ENCODE measurements around the gene METTL14. TPM values are rescaled to one million over a fixed set of nuclear protein-coding genes. Genes with fewer than 3 reads are reported as not detected.
A peak's percentile ranks its signal among the peaks of the same experiment; 100 is the strongest.
"Not testable (repeated sequence)": the region's sequence is repeated elsewhere in the genome, so short reads cannot be mapped to it uniquely, and the experiment has no call there.

METTL14 gene
- 10 to 100 TPM; 30.2 to 38.4 TPM for total RNA-seq
- long read RNA-seq, full-length matches to known transcripts, result 15 of 18 reads
- long read RNA-seq, partial matches to known transcripts, result 0 of 18 reads
- long read RNA-seq, other reads (novel, unspliced or antisense), result 3 of 18 reads

DNA sequence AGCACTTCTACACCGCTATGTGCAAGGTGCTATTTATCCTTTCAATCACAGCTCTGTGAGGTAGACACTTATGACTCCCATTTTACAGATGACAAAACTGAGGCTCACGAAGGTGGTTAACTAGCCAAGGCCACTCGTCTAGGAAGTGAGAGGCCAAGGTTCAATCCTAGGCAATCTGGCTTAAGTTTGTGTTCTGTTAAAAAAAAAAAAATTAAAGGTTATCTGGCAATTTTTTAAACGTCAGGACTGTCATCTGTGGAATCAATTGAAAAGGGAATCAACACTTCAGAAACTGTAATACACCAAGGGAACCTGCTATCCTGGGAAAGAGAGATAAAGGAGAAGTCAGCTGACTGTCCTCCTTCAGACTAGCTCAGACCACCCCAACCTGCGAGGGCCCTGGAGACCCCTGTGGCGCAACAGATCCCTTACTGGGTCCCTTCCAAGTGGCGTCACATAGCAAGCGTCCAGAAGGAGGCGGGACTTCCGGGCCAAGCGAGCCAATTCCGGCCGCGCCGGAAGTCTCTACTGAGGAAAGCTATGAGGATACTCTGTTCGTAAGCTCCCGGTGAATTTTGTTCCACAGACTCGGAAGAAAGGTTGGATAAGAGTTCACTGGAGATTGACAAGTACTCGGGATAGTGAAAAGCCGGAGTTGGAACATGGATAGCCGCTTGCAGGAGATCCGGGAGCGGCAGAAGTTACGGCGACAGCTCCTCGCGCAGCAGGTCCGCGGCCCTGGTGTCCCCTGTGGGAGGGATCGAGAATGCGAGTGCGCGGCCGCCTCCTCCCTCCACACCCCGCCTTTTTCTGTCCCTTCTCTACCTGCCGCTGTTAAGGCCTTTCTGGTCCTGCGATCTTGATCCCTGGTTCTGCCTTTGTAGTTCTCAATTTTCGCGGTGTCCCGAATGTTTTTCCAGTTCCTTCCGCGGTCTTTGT lies at the start of gene METTL14:
TSS of gene METTL14 (plus strand) at position 520 of the 939 bp plus-strand sequence. CDS start at position 663, 143 bp downstream.
- intact Hi-C loops (cut with DNase I), result loop anchor here in 1 of 2 donors (5.0 kb wide), 1 partner anchor 148 kb away; no protein-coding TSS in a partner anchor

DNA sequence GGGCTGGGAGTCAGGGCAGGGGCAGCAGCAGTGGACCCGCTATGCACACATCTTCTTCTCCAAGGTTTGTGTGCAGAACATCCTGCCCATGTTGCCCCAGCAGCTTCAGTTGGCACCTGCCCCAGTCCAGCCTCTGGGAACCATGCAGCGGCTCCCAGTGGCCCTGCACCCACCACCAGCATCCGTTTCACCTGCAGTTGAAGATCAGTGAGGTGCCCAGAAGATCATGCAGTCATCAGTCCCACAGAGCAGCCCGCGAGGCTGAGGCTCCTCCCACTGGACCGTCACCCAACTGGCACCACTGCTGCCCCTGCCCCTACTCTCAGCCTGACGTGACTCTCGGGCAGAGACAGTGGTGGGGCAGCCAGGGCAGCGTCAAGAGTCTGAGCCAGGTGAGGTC lies 49.1 kb upstream of the METTL14 start:
- ATAC-seq; intact Hi-C loops (cut with DNase I); DNase-seq: not testable (repeated sequence)

More for the DNA sequence above, at the start of gene METTL14:
- peak; percentile 98 to 99 for ATAC-seq
- peak; percentile 95 for DNase-seq

DNA sequence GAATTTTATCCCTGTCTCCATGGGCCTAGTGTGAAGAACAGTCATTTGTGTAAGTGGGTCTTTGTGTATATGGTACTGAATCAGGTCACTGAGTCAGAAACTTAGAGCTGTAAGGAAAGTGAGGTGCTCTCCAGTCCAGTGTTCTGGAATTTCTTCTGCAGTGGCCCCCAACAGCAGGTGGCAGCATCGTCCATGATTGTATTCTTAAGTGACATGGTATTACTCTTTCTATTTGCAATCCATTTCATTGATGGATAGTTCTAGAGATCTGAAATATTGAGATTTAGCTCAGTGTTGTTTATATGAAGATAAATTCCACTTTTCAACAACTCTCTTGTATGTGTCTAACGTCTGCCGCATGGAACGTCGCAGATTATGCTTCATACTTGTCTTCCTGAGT lies 20.5 kb upstream of the METTL14 start:
- ATAC-seq; intact Hi-C loops (cut with DNase I); DNase-seq: not testable (repeated sequence)

DNA sequence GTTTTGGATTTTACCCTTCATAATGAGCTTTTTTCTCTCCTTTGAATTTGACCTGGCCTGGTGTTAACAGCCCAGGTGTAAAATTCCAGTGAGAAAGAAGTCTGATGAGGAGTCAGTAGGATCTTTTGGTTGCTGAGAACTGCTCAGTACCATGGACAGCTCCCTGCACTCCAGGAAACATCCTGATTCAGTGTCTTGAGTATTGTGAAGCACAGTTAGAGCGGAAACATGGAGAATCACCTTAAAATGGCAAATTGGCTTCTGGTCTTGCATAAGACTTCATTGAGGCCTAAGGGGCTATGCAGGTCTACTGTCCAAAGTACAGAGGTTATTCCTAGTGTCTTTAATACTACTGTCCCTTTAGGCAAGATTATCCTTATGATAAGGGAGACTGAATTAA lies 16.0 kb upstream of the METTL14 start:
- intact Hi-C loops (cut with DNase I); ATAC-seq: not testable (repeated sequence)
- peak; percentile 57 for DNase-seq

DNA sequence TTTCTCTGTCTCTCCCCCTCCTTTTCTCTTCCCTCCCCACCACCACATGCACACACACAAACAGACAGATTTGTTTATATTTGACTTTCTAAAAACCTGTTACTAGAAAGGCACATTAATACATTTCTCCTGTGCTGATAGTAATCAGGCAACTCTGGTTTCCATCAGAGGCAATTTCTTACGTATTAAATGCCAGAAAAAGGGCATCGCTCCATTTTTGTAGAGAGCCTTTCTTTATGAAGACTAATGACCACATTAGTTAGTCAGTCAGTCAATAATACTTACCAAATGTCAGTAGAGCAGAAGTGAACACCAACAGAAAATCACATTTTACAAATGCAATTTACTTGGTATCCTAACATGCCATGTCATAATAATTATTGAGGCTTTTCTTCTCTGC lies 14.2 kb upstream of the METTL14 start:
- DNase-seq; intact Hi-C loops (cut with DNase I); ATAC-seq: not testable (repeated sequence)

DNA sequence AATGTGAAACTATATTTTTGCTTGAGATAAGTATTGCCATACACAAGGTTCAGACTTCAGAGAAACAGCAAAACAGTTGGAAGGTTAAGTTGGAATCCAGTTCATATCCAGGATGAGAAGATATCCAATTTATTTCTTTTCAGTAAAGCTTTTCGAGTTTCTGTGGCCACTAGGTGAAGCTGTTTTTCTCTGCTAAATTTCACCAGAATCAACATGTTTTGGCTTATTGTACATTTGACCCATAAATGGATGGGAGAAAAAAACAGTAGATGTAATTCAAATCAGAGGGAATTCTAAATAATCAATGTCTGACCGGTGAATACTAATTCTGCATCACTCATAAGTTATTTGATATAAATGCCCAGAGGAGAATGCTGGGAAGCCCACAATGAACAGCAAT lies 9.1 kb upstream of the METTL14 start:
- no peak for ATAC-seq
- DNase-seq, result no peak
- intact Hi-C loops (cut with DNase I), result no loop called here

DNA sequence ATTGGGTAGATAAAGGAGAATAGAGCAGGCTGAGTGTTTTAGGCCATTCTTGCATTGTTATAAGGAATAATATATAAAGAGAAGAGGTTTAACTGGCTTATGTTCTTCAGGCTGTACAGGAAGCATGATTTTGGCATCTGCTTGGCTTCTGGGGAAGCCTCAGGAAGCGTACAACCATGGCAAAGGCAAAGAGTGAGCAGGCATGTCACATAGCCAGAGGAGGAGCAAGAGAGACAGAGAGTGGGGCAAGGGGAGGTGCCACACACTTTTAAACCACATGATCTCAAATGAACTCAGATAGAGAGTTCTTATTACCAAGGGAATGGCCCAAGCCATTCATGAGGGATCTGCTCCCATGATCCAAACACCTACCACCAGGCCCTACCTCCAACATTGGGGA lies 4.4 kb upstream of the METTL14 start:
- no peak for DNase-seq
- no peak for ATAC-seq
- intact Hi-C loops (cut with DNase I), result loop anchor here in 1 of 2 donors (5.0 kb wide), 1 partner anchor 144 kb away; no protein-coding TSS in a partner anchor

DNA sequence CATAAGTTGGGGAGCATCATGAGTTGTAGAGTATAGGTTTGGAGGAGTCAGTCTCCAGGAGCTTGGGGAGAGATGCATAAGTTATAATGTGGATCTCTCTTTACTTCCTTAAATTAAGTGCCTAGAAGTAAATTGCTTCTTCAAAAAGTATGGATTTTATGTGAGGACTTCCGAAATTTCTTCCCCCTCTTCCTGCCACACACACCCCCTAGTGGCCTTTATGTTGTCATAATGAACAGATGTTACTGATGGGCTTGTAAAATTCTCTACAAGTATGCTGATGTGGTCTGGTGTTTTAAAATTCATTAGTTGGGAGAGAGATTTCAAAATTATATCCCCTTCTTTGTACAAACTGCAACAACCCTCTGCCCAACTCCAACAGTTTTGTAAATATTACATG lies 2.3 kb upstream of the METTL14 start:
- DNase-seq (no peak), ATAC-seq (no peak)
- intact Hi-C loops (cut with DNase I), result loop anchor here in 1 of 2 donors (5.0 kb wide), 1 partner anchor 146 kb away; no protein-coding TSS in a partner anchor

DNA sequence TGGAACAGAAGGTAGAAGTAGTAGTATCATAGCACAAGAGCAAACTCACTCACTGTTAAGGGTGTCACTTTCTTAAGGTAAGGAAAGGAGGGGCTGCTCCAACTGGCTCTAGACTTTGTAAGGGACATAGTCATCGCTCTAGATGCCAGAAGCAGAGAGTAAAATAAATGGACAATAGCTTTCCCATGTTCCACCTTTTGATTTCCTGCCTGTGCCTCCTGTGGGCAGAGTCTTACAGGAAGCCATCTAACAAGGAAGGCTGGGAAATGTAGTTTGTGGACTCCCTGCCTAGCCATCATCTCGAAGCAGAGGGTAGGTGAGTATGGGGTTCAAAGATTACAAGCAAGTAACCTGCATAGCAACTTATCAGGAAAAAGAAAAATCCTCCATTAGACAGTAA lies 1.7 kb upstream of the METTL14 start:
- no peak for ATAC-seq
- DNase-seq, result no peak
- intact Hi-C loops (cut with DNase I), result loop anchor here in 1 of 2 donors (5.0 kb wide), 1 partner anchor 146 kb away; no protein-coding TSS in a partner anchor

DNA sequence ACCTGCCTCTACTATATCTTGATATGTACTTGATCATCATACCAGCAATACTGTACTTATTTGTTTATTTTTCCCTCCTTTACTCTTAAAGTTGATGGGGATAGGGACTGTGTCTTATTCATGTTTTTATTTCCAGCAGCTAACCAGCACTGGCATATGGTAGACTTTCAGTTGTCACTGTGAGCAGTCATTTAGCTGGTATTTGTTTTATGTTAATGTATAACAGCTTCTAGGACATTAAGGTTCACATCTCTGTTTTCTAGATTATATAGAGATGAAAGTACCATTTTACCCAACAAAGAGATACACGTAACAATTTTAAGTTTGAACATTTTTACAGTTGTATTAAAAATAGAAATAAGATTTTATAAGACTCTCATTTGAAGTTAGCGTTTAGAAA lies 17.9 kb downstream of the METTL14 start:
- ATAC-seq (no peak), DNase-seq (no peak)
- intact Hi-C loops (cut with DNase I), result no loop called here

DNA sequence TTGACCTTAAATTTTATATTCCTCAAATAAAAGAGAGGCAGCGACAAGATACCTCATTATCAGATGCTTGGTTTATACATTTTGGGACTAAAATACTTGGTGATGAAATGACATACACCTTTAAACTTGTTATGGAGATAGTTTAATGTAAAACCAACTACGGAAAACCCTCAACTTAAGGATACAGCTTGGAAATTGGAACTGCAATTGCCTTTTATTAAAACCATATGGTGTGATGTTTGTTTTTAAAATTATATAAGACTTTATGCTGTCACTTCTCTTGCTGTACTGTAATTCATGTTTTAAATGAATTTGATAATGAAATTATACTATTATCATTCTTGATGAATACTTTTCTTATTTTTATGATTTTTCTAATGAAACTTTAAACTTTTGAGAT lies 25.9 kb downstream of the METTL14 start:
- ATAC-seq (no peak), DNase-seq (no peak)
- intact Hi-C loops (cut with DNase I), result no loop called here

DNA sequence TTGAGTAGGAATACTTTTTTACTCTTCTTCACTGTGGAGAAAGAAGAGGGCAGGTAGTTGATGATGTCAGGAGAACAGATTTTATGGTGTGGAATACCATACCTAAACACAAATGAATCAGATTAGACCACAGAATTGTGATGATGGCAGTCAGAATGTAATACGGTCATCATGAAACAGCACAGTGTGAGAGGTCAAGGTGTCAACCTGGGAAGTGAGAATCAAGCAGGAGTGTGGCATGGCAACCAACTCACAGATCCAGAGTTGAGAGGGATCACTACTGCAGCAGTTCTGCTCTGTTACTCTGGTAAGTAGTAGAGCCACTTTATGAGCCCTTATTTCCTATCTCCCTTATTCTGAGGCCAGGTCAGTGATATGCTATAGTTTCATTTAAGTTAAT lies 27.7 kb downstream of the METTL14 start:
- no peak for ATAC-seq
- intact Hi-C loops (cut with DNase I), result no loop called here
- DNase-seq, result no peak

DNA sequence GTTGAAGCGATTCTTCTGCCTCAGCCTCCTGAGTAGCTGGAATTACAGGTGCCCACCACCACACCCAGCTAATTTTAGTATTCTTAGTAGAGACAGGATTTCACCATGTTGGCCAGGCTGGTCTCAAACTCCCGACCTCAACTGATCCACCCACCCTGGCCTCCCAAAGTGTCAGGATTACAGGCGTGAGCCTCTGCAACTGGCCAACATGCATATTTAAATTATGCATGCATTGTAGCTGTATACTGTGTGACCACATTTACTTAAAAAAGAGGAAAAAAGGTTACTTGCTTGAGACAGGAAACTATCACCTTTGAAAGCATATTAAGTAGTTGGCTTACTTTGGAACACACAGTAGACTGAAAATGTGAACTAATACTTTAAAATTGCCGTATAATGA lies 29.5 kb downstream of the METTL14 start:
- ATAC-seq (no peak), DNase-seq (no peak)
- intact Hi-C loops (cut with DNase I), result no loop called here

DNA sequence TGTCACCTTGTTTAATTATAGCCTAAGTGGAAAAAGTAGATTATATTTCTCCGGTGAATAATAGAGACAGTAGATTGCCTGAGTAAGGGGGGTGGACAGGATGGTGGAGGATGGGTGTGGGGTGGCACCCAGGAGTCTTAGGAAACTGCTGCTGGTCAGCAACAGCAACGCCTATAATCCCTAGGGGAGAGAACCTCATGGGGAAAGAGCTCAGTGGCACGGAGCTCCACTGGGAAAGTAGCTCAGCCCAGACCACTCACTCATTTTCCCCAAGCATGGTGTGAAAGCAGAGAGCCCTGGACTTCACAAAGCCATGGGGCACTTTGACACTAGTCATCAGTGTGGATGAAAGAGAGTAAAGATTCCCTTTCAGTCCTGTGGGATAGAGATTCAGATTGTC lies 31.1 kb downstream of the METTL14 start:
- DNase-seq, result no peak
- no peak for ATAC-seq
- intact Hi-C loops (cut with DNase I), result no loop called here

DNA sequence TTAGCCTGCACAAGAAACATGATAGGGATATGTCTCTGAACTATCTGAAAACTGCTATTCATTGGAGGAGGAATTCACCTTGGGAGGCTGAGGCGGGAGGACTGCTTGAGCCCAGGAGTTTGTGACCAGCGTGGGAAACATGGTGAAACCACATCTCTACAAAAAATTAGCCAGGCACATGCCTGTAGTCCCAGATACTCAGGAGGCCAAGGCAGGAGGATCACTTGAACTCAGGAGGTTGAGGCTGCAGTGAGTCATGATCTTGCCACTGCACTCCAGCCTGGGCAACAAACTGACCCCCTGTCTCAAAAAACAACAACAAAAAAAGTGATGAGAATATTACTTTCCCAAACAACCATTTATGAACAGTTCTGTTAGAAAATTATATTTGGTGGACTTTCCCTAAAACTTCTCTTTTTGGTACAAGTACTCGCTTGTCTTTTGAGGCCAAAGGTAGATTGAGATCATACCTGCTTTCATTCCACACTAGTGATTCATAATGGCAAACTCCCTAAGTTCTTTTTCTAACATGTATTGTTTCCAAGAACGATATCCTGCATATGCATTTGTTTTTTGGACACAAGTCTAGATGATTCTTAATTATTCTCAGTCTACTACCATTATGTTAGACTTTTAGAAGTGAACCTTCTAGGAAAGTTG lies 33.4 kb downstream of the METTL14 start:
- DNase-seq (no peak), ATAC-seq (no peak)
- intact Hi-C loops (cut with DNase I), result no loop called here

DNA sequence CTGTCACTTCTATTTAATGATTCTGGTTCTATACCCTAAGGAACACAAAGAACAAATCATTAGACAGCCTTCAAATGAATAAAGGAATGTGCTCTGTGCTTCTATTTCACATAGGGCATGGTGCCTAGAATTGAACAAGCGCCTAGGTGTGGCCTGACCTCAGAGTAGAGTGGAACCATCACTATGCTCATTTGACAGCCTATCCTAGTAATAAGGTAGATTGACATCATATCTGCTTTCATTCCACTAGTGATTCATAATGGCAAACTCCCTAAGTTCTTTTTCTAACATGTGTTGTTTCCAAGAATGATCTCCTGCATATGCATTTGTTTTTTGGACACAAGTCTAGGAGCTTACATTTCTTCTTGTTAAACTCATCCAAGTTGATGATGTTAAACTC lies 36.6 kb downstream of the METTL14 start:
- peak in 1 of 2 donors; percentile 22 for ATAC-seq
- intact Hi-C loops (cut with DNase I), result no loop called here
- no peak for DNase-seq

DNA sequence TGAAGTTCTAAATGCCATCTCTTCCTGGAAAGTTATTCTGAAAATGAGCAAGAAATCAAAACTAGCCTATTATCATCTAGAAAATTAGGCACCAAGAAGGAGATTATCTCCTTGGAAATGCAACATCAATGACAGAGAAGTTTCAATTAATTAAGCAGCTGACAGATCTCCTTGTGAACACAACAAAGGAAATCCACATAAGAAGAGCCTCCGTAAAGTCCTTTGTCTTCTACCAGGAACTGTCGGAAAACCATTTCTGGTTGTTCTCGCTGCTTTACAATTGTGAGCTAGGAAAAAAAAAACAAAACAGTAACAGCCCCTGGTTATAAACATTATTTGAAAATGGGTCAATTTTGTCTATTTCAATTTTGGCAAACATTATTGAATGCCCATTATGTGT lies 38.2 kb downstream of the METTL14 start:
- intact Hi-C loops (cut with DNase I), result no loop called here
- no peak for ATAC-seq

DNA sequence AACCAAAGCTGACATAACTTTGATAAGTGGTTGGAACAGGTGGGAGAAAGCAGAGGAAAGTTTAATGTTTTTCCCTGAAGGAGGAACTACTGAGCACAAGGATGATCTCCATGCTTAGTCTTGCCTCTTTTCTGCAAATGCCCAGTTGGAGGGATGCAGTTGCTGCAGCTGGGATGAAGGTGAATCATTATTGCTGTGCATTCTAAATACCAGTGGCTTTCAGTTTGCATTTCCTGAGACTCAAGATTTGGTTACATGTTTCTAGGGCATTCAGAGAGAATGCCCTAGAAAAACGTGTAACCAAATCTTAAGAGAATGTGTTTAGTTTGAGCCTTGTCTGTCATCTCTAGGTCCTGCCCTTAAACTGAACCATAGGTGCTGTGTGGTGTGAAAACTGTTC lies 42.2 kb downstream of the METTL14 start:
- ATAC-seq (no peak), DNase-seq (no peak)
- intact Hi-C loops (cut with DNase I), result no loop called here

More for the DNA sequence above, 38.2 kb downstream of the METTL14 start:
- DNase-seq, result no peak

DNA sequence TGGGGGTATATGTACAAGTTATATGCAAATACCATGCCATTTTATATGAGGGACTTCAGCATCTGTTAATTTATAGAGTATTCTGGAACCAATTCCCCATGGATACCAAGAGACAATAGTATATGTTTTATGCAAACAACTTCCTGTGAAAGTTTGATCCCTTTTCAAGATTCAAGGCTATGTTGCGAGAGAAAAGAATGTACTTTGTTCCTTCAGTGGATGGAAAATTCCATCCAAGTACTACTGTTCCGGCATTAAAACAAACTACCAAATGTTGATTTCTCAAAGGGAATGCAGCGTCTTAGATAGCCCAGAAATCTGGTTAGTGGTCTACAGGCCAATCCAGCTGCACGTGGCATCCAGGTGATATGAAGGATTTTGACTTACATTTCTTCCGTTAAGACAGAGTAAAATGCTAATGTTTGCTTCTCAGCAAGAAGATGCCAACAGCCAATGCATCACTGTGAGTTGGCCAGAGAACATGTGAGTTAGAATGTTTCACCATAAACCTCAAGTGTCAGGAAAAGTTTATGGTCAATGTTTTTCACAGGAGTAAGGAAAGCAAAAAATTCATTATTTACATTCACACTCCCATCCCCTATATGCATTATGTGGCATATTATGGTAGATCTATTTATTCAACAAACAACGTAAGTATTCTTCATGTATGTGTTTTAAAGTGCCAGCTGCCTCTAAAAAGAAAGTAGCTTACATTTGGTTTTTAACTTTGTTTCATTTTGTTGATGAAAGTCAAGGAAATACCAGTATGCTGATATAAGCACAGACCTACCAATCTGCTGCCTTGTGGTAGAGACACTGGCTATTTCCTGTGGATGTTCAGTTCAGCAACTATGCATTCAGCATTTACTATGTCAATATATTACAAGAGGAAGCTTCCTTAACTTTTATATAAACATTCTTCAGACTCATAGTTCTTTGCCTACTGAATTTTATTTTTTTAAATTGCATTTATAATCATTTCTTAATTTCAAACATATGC lies 44.4 kb downstream of the METTL14 start:
- intact Hi-C loops (cut with DNase I), result no loop called here

More for the DNA sequence above, 44.4 kb downstream of the METTL14 start:
- ATAC-seq (no peak), DNase-seq (no peak)

Measured in left cardiac atrium (tissue), 4 donors.